H1 (cell line): ENCODE results near the gene IRAG1. TPM values are rescaled to one million over a fixed set of nuclear protein-coding genes. Genes with fewer than 3 reads are reported as not detected.

ENCODE experiments used
- CTCF ChIA-PET: fragments of 300-600 bp; sonication (Branson Sonifier 250); formaldehyde crosslinking; loops from one replicate; lab custom pipeline; 2021; ENCODE audit not compliant: partially characterized antibody; lab: Charles Lee
- POLR2A ChIA-PET: fragments of 300-600 bp; sonication (Branson Sonifier 250); formaldehyde crosslinking; loops from one replicate; lab custom pipeline; 2021; ENCODE audit warnings: inconsistent platforms; ENCODE audit not compliant: partially characterized antibody; lab: Charles Lee
- DNase-seq, 2 experiments: peaks; one replicate each; pipeline versions ENCODE4 v3.0.0 to v3.0.0-alpha.2; 2010 to 2022; ENCODE audit warnings: low spot score in 2 of 2, low read depth in 1 of 2, mixed read lengths in 1 of 2
- FAIRE-seq: peaks from 2 replicates; lab custom pipeline; 2011; peaks lifted over from hg19 to GRCh38; lab: Jason Lieb, UNC
- H2AFZ ChIP-seq: 2 replicates; pipeline ENCODE4 v1.8.1; 2012; ENCODE audit warnings: low read length, inconsistent platforms
- H2AK5ac ChIP-seq: 2 replicates; pipeline ENCODE4 v1.6.1; 2013; ENCODE audit warnings: low read depth, low read length
- H2BK120ac ChIP-seq: replicated peaks from 2 replicates; pipeline ENCODE3; 2013; ENCODE audit warnings: low read depth, low read length, inconsistent platforms
- H2BK12ac ChIP-seq: 2 replicates; pipeline ENCODE4 v1.6.1; 2013; ENCODE audit warnings: low read depth, low read length
- H2BK15ac ChIP-seq: 2 replicates; pipeline ENCODE4 v1.6.1; 2013; ENCODE audit warnings: low read length
- H2BK20ac ChIP-seq: 2 replicates; pipeline ENCODE4 v1.6.1; 2013; ENCODE audit warnings: low read length
- H2BK5ac ChIP-seq: 2 replicates; pipeline ENCODE4 v1.6.1; 2013; ENCODE audit warnings: low read depth, low read length
- H3K14ac ChIP-seq: 2 replicates; pipeline ENCODE4 v1.6.1; 2013; ENCODE audit warnings: inconsistent platforms; ENCODE audit not compliant: insufficient read length
- H3K18ac ChIP-seq: 2 replicates; pipeline ENCODE4 v1.6.1; 2013; ENCODE audit warnings: low read length; ENCODE audit errors: extremely low read depth
- H3K23ac ChIP-seq: 2 replicates; pipeline ENCODE4 v1.6.1; 2013; ENCODE audit warnings: inconsistent platforms; ENCODE audit not compliant: insufficient read length
- H3K23me2 ChIP-seq: 2 replicates; pipeline ENCODE4 v1.6.1; 2013; ENCODE audit warnings: low read depth, low read length
- H3K27ac ChIP-seq: 2 replicates; pipeline ENCODE4 v1.6.1; 2011; ENCODE audit warnings: low read depth, low read length, inconsistent platforms
- H3K27me3 ChIP-seq, 4 experiments: replicated peaks in 1 of 4; 1 replicate in 1 of 4; 2 replicates in 3 of 4; pipeline versions ENCODE4 v1.6.1 to v1.8.1; 2011 to 2013; ENCODE audit warnings: low read length in 3 of 4, mild to moderate bottlenecking in 3 of 4, inconsistent platforms in 2 of 4, mixed read lengths in 2 of 4, moderate library complexity in 1 of 4; ENCODE audit not compliant: control insufficient read depth in 3 of 4, insufficient read depth in 3 of 4; ENCODE audit errors: extremely low read depth in 1 of 4
- H3K36me3 ChIP-seq, 4 experiments: 2 replicates each; pipeline versions ENCODE4 v1.6.1 to v1.8.1; 2011 to 2013; ENCODE audit warnings: mild to moderate bottlenecking in 4 of 4, low read length in 3 of 4, moderate library complexity in 2 of 4, control low read depth in 1 of 4, inconsistent platforms in 1 of 4; ENCODE audit not compliant: insufficient read depth in 4 of 4, control insufficient read depth in 2 of 4
- H3K4ac ChIP-seq: replicated peaks from 2 replicates; pipeline ENCODE3; 2013; ENCODE audit warnings: low read length, low read depth, mixed read lengths, inconsistent platforms; ENCODE audit not compliant: insufficient read length
- H3K4me1 ChIP-seq, 4 experiments: replicated peaks in 1 of 4; 1 replicate in 1 of 4; 2 replicates in 3 of 4; pipeline versions ENCODE4 v1.6.1 to v1.8.1; 2011 to 2013; ENCODE audit warnings: low read length in 3 of 4, inconsistent platforms in 2 of 4, mixed read lengths in 1 of 4; ENCODE audit not compliant: insufficient read depth in 4 of 4, control insufficient read depth in 3 of 4
- H3K4me2 ChIP-seq, 2 experiments: 2 replicates each; pipeline versions ENCODE4 v1.6.1 to v1.8.1; 2011 to 2013; ENCODE audit warnings: low read depth in 2 of 2, low read length in 2 of 2, control low read depth in 1 of 2, inconsistent platforms in 1 of 2, mild to moderate bottlenecking in 1 of 2; ENCODE audit not compliant: insufficient read depth in 1 of 2
- H3K4me3 ChIP-seq, 4 experiments: fragments of 200-600, 300-600 bp in 1 of 4; sonication (generic), shearing (Covaris generic), sonication (Bioruptor Twin) in 1 of 4; 2 replicates each; pipeline versions ENCODE4 v1.5.1 to v1.8.1; 2011 to 2016; ENCODE audit warnings: low read length in 4 of 4, low read depth in 3 of 4, control low read depth in 2 of 4, inconsistent platforms in 2 of 4, mild to moderate bottlenecking in 2 of 4, mixed read lengths in 1 of 4, moderate library complexity in 1 of 4; ENCODE audit not compliant: insufficient read depth in 2 of 4; ENCODE audit errors: extremely low read depth in 1 of 4
- H3K56ac ChIP-seq: replicated peaks from 2 replicates; pipeline ENCODE3; 2013; ENCODE audit warnings: low read depth, mild to moderate bottlenecking, mixed read lengths, low read length, inconsistent platforms; ENCODE audit not compliant: insufficient read length
- H3K79me1 ChIP-seq: 2 replicates; pipeline ENCODE4 v1.6.1; 2013; ENCODE audit warnings: low read depth, low read length, control low read depth
- H3K79me2 ChIP-seq, 2 experiments: 2 replicates each; pipeline versions ENCODE4 v1.6.1 to v1.8.1; 2012 to 2013; ENCODE audit warnings: low read length in 2 of 2, mild to moderate bottlenecking in 2 of 2, inconsistent platforms in 1 of 2; ENCODE audit not compliant: insufficient read depth in 2 of 2, control insufficient read depth in 1 of 2
- H3K9ac ChIP-seq, 4 experiments: replicated peaks in 1 of 4; 1 replicate in 1 of 4; 2 replicates in 3 of 4; pipeline versions ENCODE4 v1.6.1 to v1.8.1; 2011 to 2013; ENCODE audit warnings: low read depth in 3 of 4, low read length in 3 of 4, control low read depth in 2 of 4, mild to moderate bottlenecking in 2 of 4, moderate library complexity in 2 of 4, inconsistent platforms in 1 of 4; ENCODE audit errors: extremely low read depth in 1 of 4
- H3K9me3 ChIP-seq, 2 experiments: 2 replicates each; pipeline versions ENCODE4 v1.6.1 to v1.8.1; 2012 to 2013; ENCODE audit warnings: mild to moderate bottlenecking in 2 of 2, moderate library complexity in 2 of 2, control low read depth in 1 of 2, inconsistent platforms in 1 of 2, low read depth in 1 of 2, low read length in 1 of 2, mixed read lengths in 1 of 2; ENCODE audit not compliant: insufficient read depth in 2 of 2
- H4K20me1 ChIP-seq, 2 experiments: replicated peaks in 1 of 2; 2 replicates each; pipeline versions ENCODE3 to v1.8.1; 2011 to 2013; ENCODE audit warnings: inconsistent platforms in 2 of 2, low read length in 2 of 2, mild to moderate bottlenecking in 1 of 2; ENCODE audit not compliant: insufficient read depth in 2 of 2, control insufficient read depth in 1 of 2
- H4K5ac ChIP-seq: 2 replicates; pipeline ENCODE4 v1.6.1; 2013; ENCODE audit warnings: low read length, low read depth, mixed read lengths, inconsistent platforms; ENCODE audit not compliant: insufficient read length
- H4K8ac ChIP-seq: 2 replicates; pipeline ENCODE4 v1.8.0; 2013; ENCODE audit warnings: mild to moderate bottlenecking, moderate library complexity, low read length, inconsistent platforms; ENCODE audit not compliant: insufficient read depth; ENCODE audit errors: extremely low read depth
- H4K91ac ChIP-seq: replicated peaks from 2 replicates; pipeline ENCODE3; 2013; ENCODE audit warnings: low read length, mixed read lengths, inconsistent platforms; ENCODE audit not compliant: insufficient read length
- WGBS, 2 experiments: shearing (Covaris generic) in 1 of 2; methylation state at CpG; one replicate each; pipeline versions ENCODE4 v1.1.6 to v1.1.7; 2013 to 2015; ENCODE audit warnings: low lambda C conversion rate in 2 of 2, mixed read lengths in 2 of 2, inconsistent platforms in 1 of 2, low coverage in 1 of 2, missing lambda C conversion rate in 1 of 2; ENCODE audit not compliant: insufficient replicate concordance in 2 of 2, insufficient coverage in 1 of 2, insufficient read length in 1 of 2; ENCODE audit errors: extremely low coverage in 1 of 2, missing lambda C conversion rate in 1 of 2; 5-methylcytosine and 5-hydroxymethylcytosine counted together
- polyA plus RNA-seq, 7 experiments: library from polyadenylated mRNA; depleted of rRNA in 3 of 7; stranded (reverse) in 5 of 7; unstranded in 2 of 7; fragments of >200 nt in 5 of 7; fragments of 200-250 nt in 2 of 7; gene quantifications; 1 replicate in 5 of 7; 2 replicates in 1 of 7; 4 replicates in 1 of 7; pipeline versions ENCODE4 v1.2.1 to v1.2.3, GENCODE V29; 2011 to 2013; ENCODE audit warnings: missing spikeins in 2 of 7, mixed read lengths in 2 of 7
- total RNA-seq: library from RNA; stranded (reverse); fragmentation: NEBNext Ultra II Directional; extraction: Animal tissue kit (Norgen Biotek cat#: 25700); gene quantifications from 2 replicates; pipeline ENCODE4 v1.2.1, GENCODE V29; 2021

Gene IRAG1
- total and polyA plus RNA-seq, 2 of the 8 experiments (the other 6 are each of a cell fraction or from before 2014, with no cell fraction given) = 1.8 to 2.7 TPM

DNA sequence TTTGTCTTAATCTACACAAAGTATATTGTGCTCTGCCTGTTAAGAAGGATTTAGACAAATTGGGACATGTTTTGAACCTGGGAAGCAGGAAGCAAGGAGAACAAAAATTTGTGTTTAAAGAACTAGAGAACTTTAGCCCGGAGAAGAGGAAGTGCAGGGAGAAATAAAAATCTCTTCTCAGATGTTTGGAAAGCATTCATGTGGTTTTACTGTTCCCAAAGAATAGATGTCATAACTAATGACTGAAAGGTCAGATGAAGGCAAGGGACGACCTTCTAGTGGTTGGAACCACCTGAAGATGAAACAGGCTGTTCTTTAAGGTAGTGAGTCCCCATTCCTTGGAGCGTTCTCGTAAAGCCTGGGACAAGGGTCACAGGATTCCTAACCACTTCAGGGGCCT, 38.3 kb downstream of the IRAG1 start:
- POLR2A ChIA-PET = no interaction called here
- Histone ChIP-seq H3K4me3 (no peak overlapping the region), H2BK5ac (no peak overlapping the region), H3K56ac (no peak overlapping the region), H4K20me1 (no peaks in the 10 kb centered on the region), H2AK5ac (no peak overlapping the region), H2AFZ (no peak overlapping the region), H3K4me2 (no peak overlapping the region), H3K36me3 (no peaks in the 10 kb centered on the region), H3K79me1 (no peaks in the 10 kb centered on the region), H3K23me2 (no peaks in the 10 kb centered on the region), H2BK12ac (no peak overlapping the region), H3K18ac (no peak overlapping the region), H4K91ac (no peak overlapping the region), H3K9ac (no peak overlapping the region), H4K8ac (no peak overlapping the region), H3K23ac (no peak overlapping the region), H2BK20ac (no peak overlapping the region), H3K27ac (no peak overlapping the region), H3K4me1 (peaks cover 0 to 4% (median 0%) of the 10 kb centered on the region in 4 experiments; a peak in 3 of 7 replicates), H4K5ac (no peak overlapping the region), H3K4ac (no peak overlapping the region), H2BK15ac (no peak overlapping the region), H3K14ac (no peak overlapping the region), H2BK120ac (no peak overlapping the region), H3K9me3 (no peaks in the 10 kb centered on the region), H3K27me3 (no peaks in the 10 kb centered on the region), H3K79me2 (no peaks in the 10 kb centered on the region)
- CTCF ChIA-PET = interaction anchor here (0.8 to 6.0 kb wide), 31 partner anchors 8 to 733 kb away, joined by 3 to 92 read pairs (median 5); partner anchors contain the start of gene IRAG1
- FAIRE-seq (no peak), DNase-seq (no peak)
- WGBS, 2 experiments = 84% methylated on average over 4 of the region's 4 CpGs; no CpG with 5 or more reads in 1 of the 2 experiments
